SK-N-SH (cell line): Measurements from ENCODE around the gene CACNA1E.

Experiments
- CTCF ChIP-seq: fragments of 200-600 bp; sonication (generic); IDR thresholded peaks from 2 replicates; pipeline ENCODE4 v1.6.1; 2017; ENCODE audit warnings: antibody characterized with exemption, mild to moderate bottlenecking, moderate library complexity
- EZH2phosphoT487 ChIP-seq: fragments of 200-600 bp; sonication (generic); IDR thresholded peaks from 2 replicates; pipeline ENCODE4 v1.6.1; 2017; ENCODE audit warnings: low read depth, mixed run types, mild to moderate bottlenecking, antibody characterized with exemption, moderate library complexity, borderline replicate concordance
- FOXM1 ChIP-seq: IDR thresholded peaks from 2 replicates; pipeline ENCODE4 v1.4.0; 2012; ENCODE audit warnings: low read depth, mild to moderate bottlenecking
- MAX ChIP-seq: IDR thresholded peaks from 2 replicates; pipeline ENCODE4 v1.4.0; 2012; ENCODE audit warnings: low read depth
- NRF1 ChIP-seq: IDR thresholded peaks from 2 replicates; pipeline ENCODE4 v1.6.1; 2012; ENCODE audit warnings: low read depth, mild to moderate bottlenecking, low read length
- REST ChIP-seq: IDR thresholded peaks from 2 replicates; pipeline ENCODE4 v1.6.1; 2012; ENCODE audit warnings: mild to moderate bottlenecking, low read depth, low read length, moderate library complexity
- SIN3A ChIP-seq: IDR thresholded peaks from 2 replicates; pipeline ENCODE4 v1.6.1; 2012; ENCODE audit warnings: low read depth, mild to moderate bottlenecking, low read length, moderate library complexity, borderline replicate concordance
- TEAD4 ChIP-seq: IDR thresholded peaks from 2 replicates; pipeline ENCODE4 v1.4.0; 2012; ENCODE audit warnings: mild to moderate bottlenecking, borderline replicate concordance; ENCODE audit not compliant: insufficient read depth
- YY1 ChIP-seq: IDR thresholded peaks from 2 replicates; pipeline ENCODE4 v1.4.0; 2012; ENCODE audit warnings: low read depth, mild to moderate bottlenecking

GRCh38 chr1:181442181-181442525 lies 41.2 kb upstream of the CACNA1E start:
- TF ChIP-seq YY1 (no peak), CTCF (no peak), FOXM1 (no peak), TEAD4 (no peak), MAX (no peak), SIN3A (no peak), NRF1 (no peak), REST (no peak), EZH2phosphoT487 (no peak)
